H4 (cell line): ENCODE results near the gene SBNO2. TPM values are rescaled to one million over a fixed set of nuclear protein-coding genes. Genes with fewer than 3 reads are reported as not detected.

ENCODE experiments used
- DNase-seq: peaks from one replicate; pipeline ENCODE4 v3.0.0-alpha.2; 2015; ENCODE audit warnings: low spot score
- total RNA-seq: library from RNA; depleted of rRNA; stranded (reverse); fragments of >200 nt; shearing (Covaris generic); gene quantifications from 2 replicates; pipeline ENCODE4 v1.2.3, GENCODE V29; 2014

The SBNO2 gene
- total RNA-seq, 1 experiment from 2014 or later = 8.6 TPM

- no peak for DNase-seq
These were observed 65.6 kb downstream of the SBNO2 start for GRCh38 chr19:1108291-1109031.

GRCh38 chr19:1107661-1108261 lies 66.3 kb downstream of the SBNO2 start:
- no peak for DNase-seq

DNA sequence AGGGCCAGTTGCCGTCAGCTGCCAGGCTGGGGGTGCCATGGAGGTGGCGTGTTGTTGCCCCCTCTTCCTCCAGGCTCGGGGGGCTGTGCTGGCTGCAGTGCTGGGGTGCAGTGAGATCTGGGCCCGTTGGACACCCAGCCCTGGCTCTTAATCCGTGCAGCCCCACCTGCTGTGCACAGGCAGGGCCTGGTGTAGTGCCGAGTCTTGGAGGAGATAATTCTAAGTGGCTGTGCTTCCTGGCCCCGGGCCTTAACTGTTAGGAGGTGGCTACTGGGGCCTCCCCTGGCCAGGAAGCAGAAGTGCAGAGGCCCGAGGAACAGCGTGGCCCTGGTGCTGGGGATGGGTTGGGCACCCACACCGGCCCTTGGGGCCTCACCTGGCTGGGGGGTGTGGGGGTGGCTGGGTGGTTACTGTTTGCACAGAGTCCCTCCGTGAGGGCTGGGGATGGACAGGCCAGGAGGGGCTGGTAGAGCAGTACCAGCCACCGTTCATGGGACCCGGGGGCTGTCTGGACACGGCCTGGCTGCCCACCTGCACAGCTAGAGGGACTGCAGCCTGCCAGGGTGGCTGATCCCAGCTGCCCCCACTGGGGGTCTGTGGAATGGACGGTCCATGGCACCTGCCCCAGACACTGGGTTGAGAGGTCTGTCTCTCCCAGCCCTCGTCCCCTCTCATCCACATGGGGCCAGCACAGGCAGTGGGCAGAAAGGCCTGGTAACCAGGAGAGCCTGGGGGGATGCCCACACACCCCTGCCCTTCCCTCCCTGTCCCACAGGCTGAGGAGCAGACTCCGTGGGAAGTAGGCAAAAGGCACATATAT lies 67.0 kb downstream of the SBNO2 start:
- DNase-seq = peak; percentile 54

DNA sequence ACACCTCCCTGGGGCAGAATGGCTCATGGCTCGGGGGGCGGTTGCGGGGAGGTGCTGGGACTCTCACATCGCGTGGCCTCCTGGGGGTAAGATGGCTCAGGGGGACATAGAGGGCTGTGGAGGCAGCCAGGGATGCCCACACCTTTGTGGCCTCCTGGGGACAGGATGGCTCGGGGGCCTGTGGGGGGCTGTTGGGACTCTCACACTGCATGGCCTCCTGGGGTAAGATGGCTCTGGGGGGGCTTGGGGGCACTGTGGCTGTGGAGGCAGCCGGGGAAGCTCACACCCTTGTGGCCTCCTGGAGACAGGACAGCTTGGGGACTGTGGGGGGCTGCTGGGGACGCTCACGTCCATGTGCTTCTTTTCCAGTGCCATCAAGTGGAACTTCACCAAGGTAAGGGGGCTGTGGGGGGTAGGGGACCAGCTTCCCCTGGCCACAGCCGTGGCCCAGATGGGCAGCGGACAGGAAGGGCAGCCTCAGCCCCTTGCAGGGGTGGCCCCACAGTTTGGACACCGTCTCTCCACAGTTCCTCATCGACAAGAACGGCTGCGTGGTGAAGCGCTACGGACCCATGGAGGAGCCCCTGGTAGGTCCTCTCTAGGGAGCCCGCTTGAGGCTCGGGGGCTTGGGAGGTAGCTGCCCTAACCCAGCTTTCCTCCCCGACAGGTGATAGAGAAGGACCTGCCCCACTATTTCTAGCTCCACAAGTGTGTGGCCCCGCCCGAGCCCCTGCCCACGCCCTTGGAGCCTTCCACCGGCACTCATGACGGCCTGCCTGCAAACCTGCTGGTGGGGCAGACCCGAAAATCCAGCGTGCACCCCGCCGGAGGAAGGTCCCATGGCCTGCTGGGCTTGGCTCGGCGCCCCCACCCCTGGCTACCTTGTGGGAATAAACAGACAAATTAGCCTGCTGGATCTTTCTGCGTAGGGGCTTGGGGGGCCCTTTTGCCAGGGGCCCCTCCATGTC lies 67.9 kb downstream of the SBNO2 start:
- DNase-seq = no peak

GRCh38 chr19:1105008-1105872 lies 68.8 kb downstream of the SBNO2 start:
- DNase-seq = no peak

- peak; percentile 58 for DNase-seq
These were observed 69.6 kb downstream of the SBNO2 start for GRCh38 chr19:1104311-1105007.

GRCh38 chr19:1103708-1104310 lies 70.3 kb downstream of the SBNO2 start, which contains the start of gene GPX4:
Gene GPX4 (plus strand): TSS chr19:1103994. CDS start chr19:1104044, 50 bp downstream.
- DNase-seq = peak; percentile 98

GRCh38 chr19:1103132-1103707 lies 70.8 kb downstream of the SBNO2 start:
- DNase-seq = no peak

GRCh38 chr19:1102407-1103131 lies 71.5 kb downstream of the SBNO2 start:
- DNase-seq = peak; percentile 98

DNA sequence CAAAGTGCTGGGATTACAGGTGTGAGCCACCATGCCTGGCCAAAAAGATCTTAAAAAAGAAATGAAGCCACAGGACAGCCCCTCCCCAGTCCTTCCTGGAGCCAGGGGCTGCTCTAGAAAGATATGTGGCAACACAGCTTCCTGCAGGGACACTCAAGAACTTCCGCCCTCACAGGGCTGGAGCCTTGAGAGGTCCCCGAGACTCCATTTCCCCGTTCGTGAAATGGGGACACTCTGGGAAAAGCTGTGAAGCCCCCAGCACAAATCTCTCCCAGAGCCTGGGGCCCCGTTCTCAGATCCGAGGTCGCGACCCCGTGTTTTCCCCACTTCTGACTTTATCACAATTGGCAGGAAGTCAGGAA lies 72.8 kb downstream of the SBNO2 start:
- DNase-seq = no peak

- no peak for DNase-seq
These were observed 75.7 kb downstream of the SBNO2 start for GRCh38 chr19:1098177-1099051.

GRCh38 chr19:1097810-1098176 lies 76.3 kb downstream of the SBNO2 start:
- no peak for DNase-seq

DNA sequence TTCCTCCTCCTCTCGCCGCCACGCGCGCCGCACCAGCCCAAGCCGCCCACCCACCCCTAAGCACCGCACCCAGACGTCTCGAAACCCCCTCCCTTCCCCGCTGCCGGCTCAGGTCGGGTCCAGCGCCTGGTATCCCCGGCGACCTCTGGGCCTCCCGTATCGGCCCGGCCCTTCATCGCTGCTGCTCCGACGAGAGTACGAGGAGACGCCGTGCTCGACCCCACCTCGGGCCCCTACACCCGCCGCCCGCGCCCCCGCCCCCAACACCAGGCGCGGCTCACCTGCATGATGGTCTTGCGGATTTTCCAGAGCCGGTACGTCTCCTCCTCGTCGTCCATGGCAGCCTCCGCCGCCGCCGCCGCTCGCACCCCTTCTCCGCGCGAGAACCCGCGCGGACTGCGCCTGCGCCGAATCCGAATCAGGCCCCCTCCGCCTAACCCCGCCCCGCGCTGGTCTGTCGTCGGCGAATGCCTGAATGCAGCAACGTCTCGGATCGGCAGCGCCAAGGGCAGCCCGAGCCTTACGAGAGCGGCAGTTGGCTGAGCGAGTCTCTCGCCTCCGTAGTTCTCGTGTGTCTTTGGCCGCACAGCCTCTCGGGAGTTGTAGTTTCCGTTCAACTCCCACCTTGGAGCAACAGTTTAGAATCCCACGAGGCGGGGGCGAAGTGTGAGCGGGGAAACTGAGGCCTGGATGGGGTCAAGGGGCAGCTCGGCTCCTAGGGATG lies 78.9 kb downstream of the SBNO2 start, which contains the start of gene POLR2E:
Gene POLR2E, minus strand, starts transcription at position 398 of the 724 bp plus-strand sequence. Its CDS starts 60 bp downstream, at position 338.
- DNase-seq = peak; percentile 98

- DNase-seq = no peak
These were observed 79.5 kb downstream of the SBNO2 start for GRCh38 chr19:1094655-1094977.

DNA sequence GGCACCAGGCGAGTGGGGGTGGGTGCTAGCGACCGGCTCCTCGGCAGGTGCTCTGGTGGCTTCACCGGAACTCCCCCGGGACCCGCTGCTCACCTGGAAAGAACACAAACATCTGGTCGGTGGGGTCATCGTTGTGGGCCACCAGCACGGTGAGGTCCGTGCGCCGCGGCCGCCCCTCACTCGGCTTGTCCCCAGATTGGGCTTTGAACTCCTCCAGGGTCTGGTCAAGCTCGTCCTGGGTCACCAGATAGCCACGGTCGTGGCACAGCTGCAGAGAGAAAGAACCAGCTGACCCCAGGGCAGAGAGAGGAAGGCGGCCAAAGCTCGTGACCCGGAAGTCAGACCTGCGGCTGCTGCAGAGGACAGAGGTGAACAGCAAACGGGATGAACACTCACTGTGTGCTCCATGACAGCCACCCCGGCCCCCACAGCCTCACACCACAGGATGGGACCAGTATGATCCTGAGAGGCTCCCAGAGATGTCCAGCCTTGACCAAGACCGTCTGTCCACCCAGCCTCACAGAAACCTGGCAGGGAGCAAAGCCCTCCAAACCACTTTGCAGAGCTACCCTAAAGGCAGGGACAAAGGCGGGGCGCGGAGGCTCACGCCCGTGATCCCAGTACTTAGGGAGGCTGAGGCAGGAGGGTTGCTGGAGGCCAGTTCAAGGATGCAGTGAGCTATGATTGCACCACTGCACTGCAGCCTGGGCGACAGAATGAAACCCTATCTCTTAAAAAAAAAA lies 80.1 kb downstream of the SBNO2 start:
- no peak for DNase-seq

GRCh38 chr19:1093330-1093729 lies 80.7 kb downstream of the SBNO2 start:
- no peak for DNase-seq
